HG02798 (cell line): Measurements from ENCODE around the gene HIPK2.
"Not testable (repeated sequence)": the region's sequence is repeated elsewhere in the genome, so short reads cannot be mapped to it uniquely, and the experiment has no call there.

ENCODE experiments used
- ATAC-seq: cut with Tn5 transposase; IDR thresholded peaks from one replicate; pipeline ENCODE4 v1.9.1; 2021; ENCODE audit warnings: mild to moderate bottlenecking; ENCODE audit not compliant: unreplicated experiment, poor library complexity

HIPK2 gene

GRCh38 chr7:139560199-139560598, 217.6 kb downstream of the HIPK2 start:
- ATAC-seq: no peak

- no peak for ATAC-seq
Measured at GRCh38 chr7:139559364-139560105, 218.3 kb downstream of the HIPK2 start.

- ATAC-seq: no peak
Measured at GRCh38 chr7:139557857-139558581, 219.8 kb downstream of the HIPK2 start.

- not testable (repeated sequence) for ATAC-seq
Measured at GRCh38 chr7:139553991-139554700, 223.7 kb downstream of the HIPK2 start.

- ATAC-seq: no peak
Measured at GRCh38 chr7:139548302-139549028, 229.3 kb downstream of the HIPK2 start.

- ATAC-seq: no peak
Measured at GRCh38 chr7:139544645-139545044, 233.2 kb downstream of the HIPK2 start.

GRCh38 chr7:139543801-139544603, 233.8 kb downstream of the HIPK2 start:
- no peak for ATAC-seq

GRCh38 chr7:139542308-139543151, 235.3 kb downstream of the HIPK2 start:
- no peak for ATAC-seq

- ATAC-seq: no peak
Measured at GRCh38 chr7:139541600-139542307, 236.0 kb downstream of the HIPK2 start.

- ATAC-seq: no peak
Measured at GRCh38 chr7:139540203-139540602, 237.6 kb downstream of the HIPK2 start.

GRCh38 chr7:139538881-139539635, 238.7 kb downstream of the HIPK2 start:
- ATAC-seq: no peak

GRCh38 chr7:139536152-139536551, 241.6 kb downstream of the HIPK2 start:
- no peak for ATAC-seq

GRCh38 chr7:139534966-139535651, 242.7 kb downstream of the HIPK2 start:
- ATAC-seq: no peak

- no peak for ATAC-seq
Measured at GRCh38 chr7:139534096-139534495, 243.7 kb downstream of the HIPK2 start.

GRCh38 chr7:139532636-139533155, 245.1 kb downstream of the HIPK2 start:
- no peak for ATAC-seq

- no peak for ATAC-seq
Measured at GRCh38 chr7:139531094-139531493, 246.7 kb downstream of the HIPK2 start.
